Dermis blood vessel endothelial cell (primary cell): ENCODE measurements around the gene SDHAF1. TPM values are rescaled to one million over a fixed set of nuclear protein-coding genes. Genes with fewer than 3 reads are reported as not detected.
"Not testable (repeated sequence)": the region's sequence is repeated elsewhere in the genome, so short reads cannot be mapped to it uniquely, and the experiment has no call there.

Source experiments
- DNase-seq: peaks from one replicate; pipeline ENCODE4 v3.0.0; 2010
- total RNA-seq: library from RNA; depleted of rRNA; stranded (reverse); fragments of >200 nt; gene quantifications from 2 replicates; pipeline ENCODE4 v1.2.3, GENCODE V29; 2014

Gene SDHAF1
- 10.1 and 19.6 TPM in 2 replicates for total RNA-seq

GRCh38 chr19:35995048-35995993 lies at the start of gene SDHAF1:
TSS of gene SDHAF1 (plus strand) at chr19:35995188. CDS start at chr19:35995275, 87 bp downstream.
- DNase-seq = peak; percentile 96

DNA sequence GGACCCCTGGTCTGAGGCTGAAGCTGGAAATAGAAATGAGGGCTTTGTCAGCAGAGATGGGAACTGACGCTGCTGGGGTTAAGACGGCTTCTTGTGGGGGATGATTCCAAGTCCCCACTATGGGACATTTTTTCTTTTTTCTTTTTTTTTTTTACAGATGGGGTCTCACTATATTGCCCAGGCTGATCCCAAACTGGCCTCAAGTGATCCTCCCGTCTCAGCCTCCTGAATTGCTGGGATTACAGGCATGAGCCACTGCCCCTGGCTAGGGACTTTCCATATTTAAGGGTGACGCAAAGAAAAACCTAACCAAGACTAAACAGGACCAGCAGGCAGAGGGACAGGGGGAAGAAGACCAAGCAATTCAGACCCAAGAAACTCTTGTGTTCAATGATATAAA lies 48.8 kb upstream of the SDHAF1 start:
- no peak for DNase-seq

DNA sequence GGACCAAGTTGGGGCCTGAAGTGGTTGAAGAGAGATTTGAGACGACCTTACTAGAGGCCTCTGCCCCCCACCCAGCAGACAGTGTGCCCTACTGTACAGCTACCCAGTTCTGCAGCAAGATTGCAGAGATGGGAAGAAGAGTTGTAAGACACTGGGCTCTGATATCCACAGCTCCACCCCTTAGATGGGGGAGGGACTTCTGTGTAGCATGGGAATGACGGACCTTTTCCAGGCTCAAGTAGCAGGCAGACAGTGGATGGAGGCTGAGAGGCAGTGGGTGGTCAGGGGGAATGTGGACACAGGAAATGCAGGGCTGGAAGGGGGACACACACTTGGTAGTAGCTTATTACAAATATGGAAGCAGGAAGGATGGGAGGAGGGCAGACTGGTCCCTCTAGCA lies 45.9 kb upstream of the SDHAF1 start:
- DNase-seq = no peak

- no peak for DNase-seq
Measured at GRCh38 chr19:35955881-35956634, 38.9 kb upstream of the SDHAF1 start.

DNA sequence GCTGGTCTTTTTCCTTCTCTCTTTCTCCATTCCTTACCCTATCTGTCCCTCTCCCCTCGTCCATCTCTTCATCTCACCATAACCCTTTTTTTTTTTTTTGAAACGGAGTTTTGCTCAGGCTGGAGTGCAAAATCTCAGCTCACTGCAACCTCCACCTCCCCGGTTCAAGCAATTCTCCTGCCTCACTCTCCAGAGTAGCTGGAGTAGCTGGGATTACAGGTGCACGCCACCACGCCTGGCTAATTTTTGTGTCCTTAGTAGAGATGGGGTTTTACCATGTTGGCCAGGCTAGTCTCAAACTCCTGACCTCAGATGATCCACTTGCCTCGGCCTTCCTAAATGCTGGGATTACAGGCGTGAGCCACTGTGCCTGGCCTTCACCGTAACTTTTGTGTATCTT lies 37.6 kb upstream of the SDHAF1 start:
- DNase-seq = not testable (repeated sequence)

- DNase-seq = no peak
Measured at GRCh38 chr19:35958660-35959039, 36.3 kb upstream of the SDHAF1 start.

DNA sequence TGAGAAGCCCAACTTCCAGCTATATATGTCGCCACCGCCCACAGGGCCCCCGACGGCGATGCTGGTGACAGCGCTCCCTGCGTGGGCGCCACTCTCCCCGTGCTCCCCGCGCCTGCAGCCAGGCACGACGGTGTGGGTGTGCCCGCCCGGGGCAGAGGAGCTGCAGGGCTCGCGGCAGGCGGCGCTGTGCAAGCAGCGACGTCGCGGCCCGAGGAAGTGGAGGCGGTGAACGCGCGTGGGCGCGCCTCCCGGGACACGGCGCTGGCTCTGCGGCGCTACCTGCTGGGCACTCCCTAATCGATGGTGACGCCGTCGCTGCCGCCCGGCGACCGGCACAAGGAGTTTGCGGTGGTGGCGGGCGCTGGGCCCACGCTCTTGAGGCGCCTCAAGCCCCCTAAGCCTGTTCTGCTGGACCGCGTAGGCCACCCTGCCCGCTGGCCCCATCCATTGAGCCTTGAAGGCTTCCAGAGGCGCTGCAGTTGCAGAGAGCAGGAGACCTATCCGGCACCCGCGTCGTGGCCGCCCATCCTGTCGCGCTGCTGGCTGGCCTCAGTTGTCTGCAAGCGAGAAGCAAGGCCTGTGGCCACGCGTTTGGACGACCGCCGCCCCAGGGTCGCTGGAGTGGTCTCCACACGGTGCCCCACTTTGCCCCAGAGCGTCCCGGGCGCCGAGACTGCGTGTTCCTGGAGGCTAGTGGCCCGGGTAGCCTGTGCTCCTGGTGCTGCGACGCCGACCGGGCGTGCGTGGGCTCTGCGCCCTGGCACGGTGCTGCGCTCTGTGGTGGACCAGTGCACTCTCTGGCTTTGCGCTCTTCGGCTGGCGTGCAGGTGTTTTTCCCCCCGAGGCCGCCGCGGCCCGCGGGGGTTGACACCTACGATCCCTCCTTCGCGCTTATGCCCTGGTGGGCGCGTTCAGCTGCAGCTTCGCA lies 35.7 kb upstream of the SDHAF1 start:
- peak; percentile 23 for DNase-seq

DNA sequence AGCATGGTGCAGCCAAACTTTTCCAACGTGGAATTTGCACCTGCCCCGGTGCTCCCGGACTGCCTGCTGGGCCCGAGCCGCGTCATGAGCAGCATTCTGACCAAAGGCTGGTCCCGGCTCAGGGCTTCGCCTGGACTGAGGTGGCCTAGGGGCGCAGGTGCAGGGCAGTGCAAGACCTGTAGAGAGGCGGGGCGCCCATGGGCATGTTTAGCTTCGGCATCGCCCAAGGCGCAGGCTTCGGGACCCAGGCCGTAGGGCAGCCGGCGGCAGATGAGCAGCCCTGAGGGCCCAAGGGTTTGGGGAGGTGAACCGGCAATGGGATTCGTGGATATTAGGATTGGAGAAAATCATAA lies 35.0 kb upstream of the SDHAF1 start:
- DNase-seq = no peak

- no peak for DNase-seq
Measured at GRCh38 chr19:35960432-35960972, 34.5 kb upstream of the SDHAF1 start.

DNA sequence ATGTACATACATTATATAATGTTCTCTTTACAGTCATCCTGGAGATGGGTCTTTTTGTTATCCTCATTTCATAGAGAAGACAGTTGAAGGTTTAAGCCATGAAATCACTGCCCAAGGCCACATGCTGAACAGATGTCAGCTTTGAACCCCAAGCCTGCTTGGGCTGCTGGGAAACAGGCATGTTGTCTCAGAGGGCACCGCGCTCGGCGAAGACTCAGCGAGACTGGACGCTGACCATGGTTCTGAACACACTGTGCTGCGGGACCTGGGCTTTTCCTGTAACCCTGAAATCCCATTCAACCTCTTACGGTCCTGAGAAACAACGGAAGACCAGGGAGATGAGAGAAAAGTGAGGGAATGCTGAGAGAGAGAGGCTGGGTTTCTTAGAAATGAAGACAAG lies 31.5 kb upstream of the SDHAF1 start:
- peak; percentile 76 for DNase-seq

DNA sequence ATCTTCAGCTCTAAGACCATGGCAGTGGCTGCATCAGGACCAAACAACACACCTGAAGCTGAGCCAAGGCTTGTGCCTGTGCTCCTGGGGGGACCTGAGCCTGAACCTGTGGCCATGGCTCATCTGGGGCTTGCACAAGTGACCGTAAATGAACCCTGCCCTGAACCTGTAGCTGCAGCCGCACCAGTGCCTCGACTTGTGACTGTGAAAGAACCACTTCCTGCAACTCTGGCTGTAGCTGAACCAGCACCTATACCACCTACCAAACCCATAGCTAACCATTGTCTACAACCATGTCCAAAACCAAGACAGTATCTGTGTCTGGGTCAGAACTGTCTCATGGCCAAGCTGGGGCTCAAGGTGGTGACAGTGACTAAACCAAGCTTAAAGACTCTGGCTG lies 28.2 kb upstream of the SDHAF1 start:
- no peak for DNase-seq

- no peak for DNase-seq
Measured at GRCh38 chr19:35973487-35973886, 21.5 kb upstream of the SDHAF1 start.

GRCh38 chr19:35975608-35976214 lies 19.3 kb upstream of the SDHAF1 start:
- DNase-seq = peak; percentile 45

GRCh38 chr19:35977446-35978222 lies 17.4 kb upstream of the SDHAF1 start:
- DNase-seq = no peak

GRCh38 chr19:35978271-35978670 lies 16.7 kb upstream of the SDHAF1 start:
- DNase-seq = no peak

DNA sequence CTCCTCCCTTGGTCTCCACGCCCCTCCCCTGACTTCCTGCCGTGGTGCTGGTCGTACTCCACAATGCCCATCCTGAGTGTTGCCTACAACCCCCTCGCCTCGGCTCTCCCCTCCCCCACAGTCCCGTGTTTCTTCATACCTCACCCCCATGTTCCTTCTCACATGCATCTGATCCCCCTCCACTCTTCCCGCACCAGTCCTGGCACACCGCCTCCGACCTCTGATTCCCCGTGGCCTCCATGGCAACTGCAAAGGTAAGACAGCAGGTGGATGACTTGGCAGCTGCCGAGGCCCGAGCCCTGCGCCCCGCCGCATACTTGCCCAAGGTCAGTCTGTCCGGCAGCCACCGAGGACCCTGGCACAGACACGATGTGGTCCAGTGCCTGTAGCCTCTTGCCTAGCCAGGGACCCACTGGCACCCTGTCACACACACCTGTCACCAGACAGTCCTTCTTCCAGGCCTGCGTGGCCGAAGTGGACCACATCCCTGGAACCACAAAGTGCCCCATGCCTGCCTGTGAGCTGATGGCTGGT lies 16.1 kb upstream of the SDHAF1 start:
- DNase-seq = no peak

DNA sequence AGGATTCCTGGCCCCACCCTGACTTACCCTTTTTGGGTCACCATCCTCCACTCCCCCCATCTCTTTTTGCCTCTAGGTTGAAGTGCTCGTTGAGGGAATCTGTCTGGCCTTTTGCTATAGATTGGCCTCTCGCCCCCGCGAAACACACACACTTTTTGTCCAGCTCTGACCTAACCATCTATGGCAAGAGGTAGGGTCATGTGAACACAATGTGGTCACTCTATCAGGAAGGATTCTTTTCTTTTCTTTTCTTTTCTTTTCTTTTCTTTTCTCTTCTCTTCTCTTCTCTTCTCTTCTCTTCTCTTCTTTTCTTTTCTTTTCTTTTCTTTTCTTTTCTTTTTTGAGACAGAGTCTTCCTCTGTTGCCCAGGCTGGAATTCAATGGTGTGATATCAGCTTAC lies 14.0 kb upstream of the SDHAF1 start:
- DNase-seq = not testable (repeated sequence)

DNA sequence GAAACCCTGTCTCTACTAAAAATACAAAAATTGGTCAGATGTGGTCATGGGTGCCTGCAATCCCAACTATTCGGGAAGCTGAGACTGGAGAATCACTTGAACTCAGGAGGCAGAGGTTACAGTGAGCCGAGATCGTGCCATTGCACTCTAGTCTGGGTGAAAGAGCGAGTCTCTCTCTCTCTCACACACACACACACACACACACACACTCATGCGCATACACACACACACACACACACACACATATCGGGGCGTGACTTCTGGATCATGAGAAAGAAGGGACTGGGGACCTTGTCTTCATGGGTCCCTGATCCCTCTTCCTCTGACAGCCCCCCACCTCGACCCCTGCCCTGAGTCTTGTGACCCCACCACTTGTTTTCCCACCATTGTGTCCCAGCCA lies 11.8 kb upstream of the SDHAF1 start:
- no peak for DNase-seq

- DNase-seq = no peak
Measured at GRCh38 chr19:35986111-35986510, 8.9 kb upstream of the SDHAF1 start.

- DNase-seq = no peak
Measured at GRCh38 chr19:35986664-35987570, 8.1 kb upstream of the SDHAF1 start.
